ENCODE data around the gene KRT81.

GRCh38 chr12:52310622-52311284 is 19.4 kb upstream of the KRT81 start:
- TF ChIP-seq POLR2AphosphoS5 (IDR thresholded peaks at IDR 0.05): no peak
- TF ChIP-seq, protein P1, sequence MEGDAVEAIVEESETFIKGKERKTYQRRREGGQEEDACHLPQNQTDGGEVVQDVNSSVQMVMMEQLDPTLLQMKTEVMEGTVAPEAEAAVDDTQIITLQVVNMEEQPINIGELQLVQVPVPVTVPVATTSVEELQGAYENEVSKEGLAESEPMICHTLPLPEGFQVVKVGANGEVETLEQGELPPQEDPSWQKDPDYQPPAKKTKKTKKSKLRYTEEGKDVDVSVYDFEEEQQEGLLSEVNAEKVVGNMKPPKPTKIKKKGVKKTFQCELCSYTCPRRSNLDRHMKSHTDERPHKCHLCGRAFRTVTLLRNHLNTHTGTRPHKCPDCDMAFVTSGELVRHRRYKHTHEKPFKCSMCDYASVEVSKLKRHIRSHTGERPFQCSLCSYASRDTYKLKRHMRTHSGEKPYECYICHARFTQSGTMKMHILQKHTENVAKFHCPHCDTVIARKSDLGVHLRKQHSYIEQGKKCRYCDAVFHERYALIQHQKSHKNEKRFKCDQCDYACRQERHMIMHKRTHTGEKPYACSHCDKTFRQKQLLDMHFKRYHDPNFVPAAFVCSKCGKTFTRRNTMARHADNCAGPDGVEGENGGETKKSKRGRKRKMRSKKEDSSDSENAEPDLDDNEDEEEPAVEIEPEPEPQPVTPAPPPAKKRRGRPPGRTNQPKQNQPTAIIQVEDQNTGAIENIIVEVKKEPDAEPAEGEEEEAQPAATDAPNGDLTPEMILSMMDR (IDR thresholded peaks at IDR 0.05): no peak

All from esophagus muscularis mucosa (tissue), 3 donors.